Osteocyte (in vitro differentiated cells): ENCODE measurements around the gene MTA1. TPM values are rescaled to one million over a fixed set of nuclear protein-coding genes. Genes with fewer than 3 reads are reported as not detected.

ENCODE experiments used
- DNase-seq: peaks from one replicate; pipeline ENCODE4 v3.0.0; 2021; ENCODE audit warnings: mixed read lengths; ENCODE audit not compliant: unreplicated experiment; ENCODE audit errors: extremely low spot score
- H3K27ac Mint-ChIP-seq: one replicate; pipeline ENCODE4 v1.8.0; 2021; ENCODE audit warnings: mild to moderate bottlenecking, mixed read lengths; ENCODE audit not compliant: unreplicated experiment
- H3K27me3 Mint-ChIP-seq: one replicate; pipeline ENCODE4 v1.8.0; 2021; ENCODE audit warnings: mixed read lengths; ENCODE audit not compliant: unreplicated experiment
- H3K36me3 Mint-ChIP-seq: one replicate; pipeline ENCODE4 v1.8.0; 2021; ENCODE audit warnings: mixed read lengths; ENCODE audit not compliant: unreplicated experiment
- H3K4me1 Mint-ChIP-seq: one replicate; pipeline ENCODE4 v1.8.0; 2021; ENCODE audit warnings: mixed read lengths; ENCODE audit not compliant: unreplicated experiment
- H3K4me3 Mint-ChIP-seq: one replicate; pipeline ENCODE4 v1.8.0; 2021; ENCODE audit warnings: mild to moderate bottlenecking, moderate library complexity, mixed read lengths; ENCODE audit not compliant: unreplicated experiment
- H3K9me3 Mint-ChIP-seq: one replicate; pipeline ENCODE4 v1.8.0; 2021; ENCODE audit warnings: mixed read lengths; ENCODE audit not compliant: unreplicated experiment
- CTCF ChIP-seq: fragments of 200-600 bp; sonication (generic); IDR thresholded peaks from 2 replicates; pipeline ENCODE4 v1.5.0; 2021; ENCODE audit warnings: antibody characterized with exemption, mild to moderate bottlenecking, moderate library complexity
- total RNA-seq: library from RNA; stranded (reverse); gene quantifications from 2 replicates; pipeline ENCODE4 v1.2.1, GENCODE V29; 2021

The MTA1 gene
- total RNA-seq, 1 donor from 2014 or later = 132 TPM

GRCh38 chr14:105517096-105517495 lies 97.5 kb downstream of the MTA1 start:
- TF ChIP-seq CTCF = no peak
- H3K36me3 Mint-ChIP-seq = no peaks in the 10 kb centered on the region
- no peak overlapping the region for H3K4me3 Mint-ChIP-seq
- H3K4me1 Mint-ChIP-seq = no peaks in the 10 kb centered on the region
- H3K9me3 Mint-ChIP-seq = no peaks in the 10 kb centered on the region
- H3K27ac Mint-ChIP-seq = no peak overlapping the region
- peaks cover 36% of the 10 kb centered on the region for H3K27me3 Mint-ChIP-seq
- no peak for DNase-seq

- peaks cover 26% of the 10 kb centered on the region for H3K27me3 Mint-ChIP-seq
- DNase-seq = no peak
- H3K27ac Mint-ChIP-seq = no peak overlapping the region
Measured at GRCh38 chr14:105519946-105520698, 100.5 kb downstream of the MTA1 start.

More at GRCh38 chr14:105519946-105520698, 100.5 kb downstream of the MTA1 start:
- H3K4me1 Mint-ChIP-seq = no peaks in the 10 kb centered on the region
- H3K4me3 Mint-ChIP-seq = no peak overlapping the region
- TF ChIP-seq CTCF = no peak
- H3K9me3 Mint-ChIP-seq = no peaks in the 10 kb centered on the region
- H3K36me3 Mint-ChIP-seq = no peaks in the 10 kb centered on the region

Other genes starting within 250 kb of the MTA1 start
- 38.4 and 39.1 TPM in 2 replicates for gene NUDT14, start 238.5 kb upstream of the MTA1 start, total RNA-seq
- gene BTBD6, start 171.3 kb upstream of the MTA1 start, total RNA-seq = 35.3 and 35.7 TPM in 2 replicates
- gene BRF1, start 118.8 kb upstream of the MTA1 start, total RNA-seq = 41.7 and 43.5 TPM in 2 replicates
- gene PACS2, start 105.1 kb upstream of the MTA1 start, total RNA-seq = 109 and 115 TPM in 2 replicates
- gene TEX22, start 21.3 kb upstream of the MTA1 start, total RNA-seq = 3.1 and 4.9 TPM in 2 replicates
- 183 and 191 TPM in 2 replicates for gene CRIP2, start 55.0 kb downstream of the MTA1 start, total RNA-seq
- 31.0 and 34.1 TPM in 2 replicates for gene CRIP1, start 67.1 kb downstream of the MTA1 start, total RNA-seq
- gene TEDC1, start 71.4 kb downstream of the MTA1 start, total RNA-seq = 8.4 and 11.0 TPM in 2 replicates
- 3.3 and 3.6 TPM in 2 replicates for gene TMEM121, start 106.8 kb downstream of the MTA1 start, total RNA-seq